ENCODE data around the gene POR. TPM values are rescaled to one million over a fixed set of nuclear protein-coding genes. Genes with fewer than 3 reads are reported as not detected.

The POR gene
- total and polyA plus RNA-seq, 2 of the 8 experiments (the other 6 are each of a cell fraction or from before 2014, with no cell fraction given) = 98.7 to 144 TPM

DNA sequence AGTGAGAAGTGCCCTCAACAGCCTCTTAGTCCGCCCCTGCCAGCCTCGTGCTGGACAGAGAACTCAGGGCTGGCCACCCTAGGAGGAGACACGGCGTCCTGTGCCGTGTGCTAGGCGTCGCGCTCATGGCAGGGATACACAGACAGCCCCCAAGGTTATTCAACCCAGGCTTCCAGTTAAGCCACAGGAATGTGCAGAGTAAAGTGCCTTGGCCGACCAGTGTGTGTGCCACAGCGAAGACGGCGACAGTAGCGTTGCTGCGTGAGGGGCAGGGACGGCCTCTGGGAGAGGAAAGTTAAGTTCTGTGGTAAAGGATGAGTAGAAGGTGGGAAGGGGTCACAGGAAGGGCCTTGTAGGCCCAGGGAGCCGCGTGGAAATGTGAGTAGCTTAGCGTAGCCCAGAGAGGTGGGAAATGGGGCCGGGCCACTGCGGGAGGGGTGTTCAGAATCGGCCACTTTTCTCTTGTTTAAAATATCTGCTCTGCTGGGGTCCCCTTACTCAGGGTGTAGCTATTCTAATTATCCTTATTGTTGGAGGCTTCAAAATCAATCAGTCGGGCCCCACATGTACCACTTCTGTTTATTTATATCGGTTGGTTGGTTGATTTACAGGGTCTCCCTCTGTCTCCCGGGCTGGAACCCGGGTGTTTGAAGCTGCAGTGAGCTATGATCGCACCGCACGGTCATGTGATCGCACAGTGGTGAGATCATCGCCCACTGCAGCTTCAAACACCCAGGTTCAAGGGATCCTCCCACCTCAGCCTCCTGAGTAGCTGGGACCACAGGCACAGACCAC is 54.9 kb downstream of the POR start (continued):
- TF ChIP-seq, protein P1, sequence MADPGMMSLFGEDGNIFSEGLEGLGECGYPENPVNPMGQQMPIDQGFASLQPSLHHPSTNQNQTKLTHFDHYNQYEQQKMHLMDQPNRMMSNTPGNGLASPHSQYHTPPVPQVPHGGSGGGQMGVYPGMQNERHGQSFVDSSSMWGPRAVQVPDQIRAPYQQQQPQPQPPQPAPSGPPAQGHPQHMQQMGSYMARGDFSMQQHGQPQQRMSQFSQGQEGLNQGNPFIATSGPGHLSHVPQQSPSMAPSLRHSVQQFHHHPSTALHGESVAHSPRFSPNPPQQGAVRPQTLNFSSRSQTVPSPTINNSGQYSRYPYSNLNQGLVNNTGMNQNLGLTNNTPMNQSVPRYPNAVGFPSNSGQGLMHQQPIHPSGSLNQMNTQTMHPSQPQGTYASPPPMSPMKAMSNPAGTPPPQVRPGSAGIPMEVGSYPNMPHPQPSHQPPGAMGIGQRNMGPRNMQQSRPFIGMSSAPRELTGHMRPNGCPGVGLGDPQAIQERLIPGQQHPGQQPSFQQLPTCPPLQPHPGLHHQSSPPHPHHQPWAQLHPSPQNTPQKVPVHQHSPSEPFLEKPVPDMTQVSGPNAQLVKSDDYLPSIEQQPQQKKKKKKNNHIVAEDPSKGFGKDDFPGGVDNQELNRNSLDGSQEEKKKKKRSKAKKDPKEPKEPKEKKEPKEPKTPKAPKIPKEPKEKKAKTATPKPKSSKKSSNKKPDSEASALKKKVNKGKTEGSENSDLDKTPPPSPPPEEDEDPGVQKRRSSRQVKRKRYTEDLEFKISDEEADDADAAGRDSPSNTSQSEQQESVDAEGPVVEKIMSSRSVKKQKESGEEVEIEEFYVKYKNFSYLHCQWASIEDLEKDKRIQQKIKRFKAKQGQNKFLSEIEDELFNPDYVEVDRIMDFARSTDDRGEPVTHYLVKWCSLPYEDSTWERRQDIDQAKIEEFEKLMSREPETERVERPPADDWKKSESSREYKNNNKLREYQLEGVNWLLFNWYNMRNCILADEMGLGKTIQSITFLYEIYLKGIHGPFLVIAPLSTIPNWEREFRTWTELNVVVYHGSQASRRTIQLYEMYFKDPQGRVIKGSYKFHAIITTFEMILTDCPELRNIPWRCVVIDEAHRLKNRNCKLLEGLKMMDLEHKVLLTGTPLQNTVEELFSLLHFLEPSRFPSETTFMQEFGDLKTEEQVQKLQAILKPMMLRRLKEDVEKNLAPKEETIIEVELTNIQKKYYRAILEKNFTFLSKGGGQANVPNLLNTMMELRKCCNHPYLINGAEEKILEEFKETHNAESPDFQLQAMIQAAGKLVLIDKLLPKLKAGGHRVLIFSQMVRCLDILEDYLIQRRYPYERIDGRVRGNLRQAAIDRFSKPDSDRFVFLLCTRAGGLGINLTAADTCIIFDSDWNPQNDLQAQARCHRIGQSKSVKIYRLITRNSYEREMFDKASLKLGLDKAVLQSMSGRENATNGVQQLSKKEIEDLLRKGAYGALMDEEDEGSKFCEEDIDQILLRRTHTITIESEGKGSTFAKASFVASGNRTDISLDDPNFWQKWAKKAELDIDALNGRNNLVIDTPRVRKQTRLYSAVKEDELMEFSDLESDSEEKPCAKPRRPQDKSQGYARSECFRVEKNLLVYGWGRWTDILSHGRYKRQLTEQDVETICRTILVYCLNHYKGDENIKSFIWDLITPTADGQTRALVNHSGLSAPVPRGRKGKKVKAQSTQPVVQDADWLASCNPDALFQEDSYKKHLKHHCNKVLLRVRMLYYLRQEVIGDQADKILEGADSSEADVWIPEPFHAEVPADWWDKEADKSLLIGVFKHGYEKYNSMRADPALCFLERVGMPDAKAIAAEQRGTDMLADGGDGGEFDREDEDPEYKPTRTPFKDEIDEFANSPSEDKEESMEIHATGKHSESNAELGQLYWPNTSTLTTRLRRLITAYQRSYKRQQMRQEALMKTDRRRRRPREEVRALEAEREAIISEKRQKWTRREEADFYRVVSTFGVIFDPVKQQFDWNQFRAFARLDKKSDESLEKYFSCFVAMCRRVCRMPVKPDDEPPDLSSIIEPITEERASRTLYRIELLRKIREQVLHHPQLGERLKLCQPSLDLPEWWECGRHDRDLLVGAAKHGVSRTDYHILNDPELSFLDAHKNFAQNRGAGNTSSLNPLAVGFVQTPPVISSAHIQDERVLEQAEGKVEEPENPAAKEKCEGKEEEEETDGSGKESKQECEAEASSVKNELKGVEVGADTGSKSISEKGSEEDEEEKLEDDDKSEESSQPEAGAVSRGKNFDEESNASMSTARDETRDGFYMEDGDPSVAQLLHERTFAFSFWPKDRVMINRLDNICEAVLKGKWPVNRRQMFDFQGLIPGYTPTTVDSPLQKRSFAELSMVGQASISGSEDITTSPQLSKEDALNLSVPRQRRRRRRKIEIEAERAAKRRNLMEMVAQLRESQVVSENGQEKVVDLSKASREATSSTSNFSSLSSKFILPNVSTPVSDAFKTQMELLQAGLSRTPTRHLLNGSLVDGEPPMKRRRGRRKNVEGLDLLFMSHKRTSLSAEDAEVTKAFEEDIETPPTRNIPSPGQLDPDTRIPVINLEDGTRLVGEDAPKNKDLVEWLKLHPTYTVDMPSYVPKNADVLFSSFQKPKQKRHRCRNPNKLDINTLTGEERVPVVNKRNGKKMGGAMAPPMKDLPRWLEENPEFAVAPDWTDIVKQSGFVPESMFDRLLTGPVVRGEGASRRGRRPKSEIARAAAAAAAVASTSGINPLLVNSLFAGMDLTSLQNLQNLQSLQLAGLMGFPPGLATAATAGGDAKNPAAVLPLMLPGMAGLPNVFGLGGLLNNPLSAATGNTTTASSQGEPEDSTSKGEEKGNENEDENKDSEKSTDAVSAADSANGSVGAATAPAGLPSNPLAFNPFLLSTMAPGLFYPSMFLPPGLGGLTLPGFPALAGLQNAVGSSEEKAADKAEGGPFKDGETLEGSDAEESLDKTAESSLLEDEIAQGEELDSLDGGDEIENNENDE (IDR thresholded peaks at IDR 0.05; ENCODE audit: insufficient replicate concordance, low read length) = no peak
- TF ChIP-seq CTBP2 (IDR thresholded peaks at IDR 0.05; ENCODE audit: borderline replicate concordance, insufficient read depth, insufficient read length, low read length) = no peak
- no peak for TF ChIP-seq HDAC6 (IDR thresholded peaks at IDR 0.05; ENCODE audit: low read depth, low read length)
- no peak for TF ChIP-seq BRCA1 (IDR thresholded peaks at IDR 0.05; ENCODE audit: low read depth, low read length)
- no peak for TF ChIP-seq SP2 (IDR thresholded peaks at IDR 0.05; ENCODE audit: low read length)
- no peak for TF ChIP-seq KDM4A (IDR thresholded peaks at IDR 0.05; ENCODE audit: low read depth, low read length, severe bottlenecking)
- no peak for TF ChIP-seq TEAD4 (IDR thresholded peaks at IDR 0.05; ENCODE audit: low read depth, low read length)
- TF ChIP-seq EP300 (IDR thresholded peaks at IDR 0.05; ENCODE audit: borderline replicate concordance in 1 of 2, low read depth in 2 of 2, low read length in 2 of 2) = no peak
